Neural cell (in vitro differentiated cells): ENCODE measurements around the gene SOHLH1.

Source experiments
- CTCF ChIP-seq: fragments of 450-650 bp; IDR thresholded peaks from 2 replicates; pipeline ENCODE4 v1.5.1; 2014; ENCODE audit warnings: antibody characterized with exemption, mild to moderate bottlenecking, moderate library complexity; ENCODE audit not compliant: poor library complexity, severe bottlenecking
- EP300 ChIP-seq: fragments of 450-650 bp; conservative IDR thresholded peaks from 2 replicates; pipeline ENCODE4 v1.6.1; 2014; ENCODE audit warnings: antibody characterized with exemption, mild to moderate bottlenecking, moderate library complexity; ENCODE audit not compliant: poor library complexity, severe bottlenecking
- MXI1 ChIP-seq: fragments of 450-650 bp; conservative IDR thresholded peaks from 2 replicates; pipeline ENCODE4 v1.6.1; 2014; ENCODE audit warnings: antibody characterized with exemption, mild to moderate bottlenecking; ENCODE audit not compliant: poor library complexity, severe bottlenecking
- POLR2AphosphoS5 ChIP-seq: IDR thresholded peaks from 2 replicates; pipeline ENCODE4 v1.6.1; 2012
- REST ChIP-seq: IDR thresholded peaks from 2 replicates; pipeline ENCODE4 v1.6.1; 2012; ENCODE audit warnings: borderline replicate concordance
- TAF1 ChIP-seq: IDR thresholded peaks from 2 replicates; pipeline ENCODE4 v1.6.1; 2012; ENCODE audit warnings: low read depth

- no peak for TF ChIP-seq MXI1
- no peak for TF ChIP-seq CTCF
- TF ChIP-seq REST = no peak
- no peak for TF ChIP-seq POLR2AphosphoS5
- no peak for TF ChIP-seq EP300
- no peak for TF ChIP-seq TAF1
Observed at GRCh38 chr9:135659252-135659651, 40.0 kb downstream of the SOHLH1 start.
